IPS-11a (cell line): ENCODE results near the gene AHNAK.

Source experiments
- H3K4me3 ChIP-seq: one replicate; pipeline ENCODE4 v1.5.1; 2013; ENCODE audit warnings: low read depth, low read length, control low read depth

AHNAK gene

DNA sequence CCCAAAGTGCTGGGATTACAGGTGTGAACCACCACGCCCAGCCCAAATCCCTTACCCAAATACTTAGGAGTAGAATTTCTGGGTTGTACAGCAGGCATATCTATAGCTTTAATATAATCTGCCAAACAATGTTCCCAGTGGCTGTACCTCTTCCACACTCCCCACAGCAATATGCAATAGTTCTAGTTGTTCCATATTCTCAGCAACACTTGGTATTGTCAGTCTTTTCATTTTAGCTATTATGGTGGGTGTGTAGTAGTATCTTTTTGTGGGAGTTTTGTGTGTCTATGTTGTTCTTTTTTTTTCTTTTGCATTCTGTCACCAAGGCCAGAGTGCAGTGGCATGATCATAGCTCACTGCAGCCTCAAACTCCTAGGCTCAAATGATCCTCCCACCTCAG lies 109.0 kb downstream of the AHNAK start:
- H3K4me3 ChIP-seq: no peak overlapping the region

GRCh38 chr11:62435846-62436660 lies 110.6 kb downstream of the AHNAK start:
- H3K4me3 ChIP-seq: no peak overlapping the region

DNA sequence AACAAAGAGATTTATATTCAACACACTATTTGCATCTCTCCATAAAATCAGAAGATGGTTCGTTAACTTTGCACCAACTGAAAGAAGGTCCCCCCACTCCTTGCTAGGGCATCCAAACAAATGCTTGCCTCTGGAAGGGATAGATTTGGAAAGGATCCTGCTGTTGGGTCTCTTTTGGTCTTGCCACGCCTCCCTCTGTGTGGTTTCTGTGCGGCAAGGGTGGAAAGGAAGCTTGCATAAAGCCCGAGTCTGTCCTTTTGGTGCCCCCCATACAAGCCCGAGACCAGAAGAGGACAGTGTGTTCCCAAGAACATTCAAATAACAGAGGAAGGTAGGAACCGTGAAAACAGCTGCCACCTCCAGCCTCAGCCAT lies 112.7 kb downstream of the AHNAK start:
- no peak overlapping the region for H3K4me3 ChIP-seq

DNA sequence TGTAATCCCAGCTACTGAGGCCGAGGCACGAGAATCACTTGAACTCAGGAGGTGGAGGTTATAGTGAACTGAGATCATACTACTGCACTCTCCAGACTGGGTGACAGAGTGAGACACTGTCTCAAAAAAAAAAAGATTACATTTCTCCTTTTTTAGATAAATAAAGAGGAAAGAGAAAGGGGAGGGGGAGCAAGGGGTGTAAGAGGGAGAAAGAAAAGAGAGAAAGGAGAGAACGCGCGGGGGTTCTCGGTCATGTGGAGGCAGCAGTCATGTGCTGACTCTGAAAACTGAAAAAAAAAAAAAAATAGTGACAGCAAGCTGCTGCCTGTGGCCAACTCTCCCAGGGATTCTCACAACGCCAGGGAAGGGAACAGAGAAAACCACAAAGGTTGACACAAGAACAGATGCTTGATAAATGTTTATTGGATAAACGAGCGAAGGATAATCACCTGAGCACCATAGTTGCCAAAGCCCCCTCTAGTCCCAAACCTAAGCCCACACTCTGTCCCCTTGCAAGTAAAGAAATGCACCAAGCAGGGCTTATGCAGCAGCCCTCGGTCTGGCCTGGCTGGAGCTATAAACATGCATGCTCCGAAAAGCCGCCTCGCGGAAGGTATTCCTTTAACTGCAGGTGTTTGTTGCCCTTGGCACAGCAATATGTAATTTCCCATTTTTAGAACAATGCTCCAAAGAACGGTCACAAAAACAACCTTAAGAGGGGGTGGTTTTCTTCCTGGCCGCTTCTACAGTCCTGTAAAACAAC lies 113.3 kb downstream of the AHNAK start:
- no peak overlapping the region for H3K4me3 ChIP-seq

DNA sequence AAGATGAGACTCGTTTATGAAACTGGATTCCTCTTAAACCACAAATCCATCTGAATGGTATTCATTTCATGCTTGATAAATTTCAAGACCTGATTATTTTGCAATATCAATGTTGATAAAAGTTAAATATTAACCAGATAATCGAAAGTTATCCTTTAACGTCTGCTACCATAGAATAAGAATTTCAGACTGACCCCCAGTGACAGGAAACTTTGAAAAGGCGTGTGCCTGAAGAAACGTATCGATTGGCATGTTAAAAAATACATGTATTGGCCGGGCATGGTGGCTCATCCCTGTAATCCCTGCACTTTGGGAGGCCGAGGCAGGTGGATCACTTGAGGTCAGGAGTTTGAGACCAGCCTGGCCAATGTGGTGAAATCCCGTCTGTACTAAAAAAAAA lies 113.9 kb downstream of the AHNAK start:
- H3K4me3 ChIP-seq: no peak overlapping the region

DNA sequence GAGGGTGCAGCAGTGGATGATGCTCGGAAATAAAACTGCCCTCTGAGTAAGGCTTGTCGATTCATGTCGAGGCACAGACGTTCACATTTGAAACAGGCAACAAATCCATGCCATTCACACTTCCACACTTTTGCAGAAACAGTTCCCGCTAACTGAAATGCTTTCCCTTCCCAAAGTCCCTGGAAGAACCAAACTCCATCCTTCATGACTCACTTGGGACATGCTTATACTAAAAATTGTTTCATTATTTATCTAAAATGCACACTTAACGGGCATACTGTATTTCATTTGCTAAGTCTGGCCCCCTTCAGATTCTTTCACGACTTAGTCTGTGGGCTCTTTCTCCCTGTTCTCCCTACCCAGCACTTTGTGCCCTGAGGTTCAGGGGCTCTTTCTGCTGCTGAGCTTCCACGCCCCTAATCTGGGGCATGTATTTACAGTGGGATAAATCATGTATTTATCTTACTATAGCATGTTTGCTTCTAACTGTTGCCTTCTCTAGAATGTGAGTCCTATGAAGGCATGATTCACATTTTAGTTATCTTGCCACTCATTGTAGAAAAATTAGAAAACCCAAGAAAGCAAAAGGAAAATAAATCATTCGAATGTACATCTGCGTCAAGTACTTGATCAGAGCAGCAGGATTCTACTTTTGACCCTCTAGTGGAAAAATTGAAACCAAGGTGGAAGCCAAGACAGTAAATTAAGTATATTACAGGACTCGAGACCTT lies 115.3 kb downstream of the AHNAK start:
- H3K4me3 ChIP-seq: no peak overlapping the region

DNA sequence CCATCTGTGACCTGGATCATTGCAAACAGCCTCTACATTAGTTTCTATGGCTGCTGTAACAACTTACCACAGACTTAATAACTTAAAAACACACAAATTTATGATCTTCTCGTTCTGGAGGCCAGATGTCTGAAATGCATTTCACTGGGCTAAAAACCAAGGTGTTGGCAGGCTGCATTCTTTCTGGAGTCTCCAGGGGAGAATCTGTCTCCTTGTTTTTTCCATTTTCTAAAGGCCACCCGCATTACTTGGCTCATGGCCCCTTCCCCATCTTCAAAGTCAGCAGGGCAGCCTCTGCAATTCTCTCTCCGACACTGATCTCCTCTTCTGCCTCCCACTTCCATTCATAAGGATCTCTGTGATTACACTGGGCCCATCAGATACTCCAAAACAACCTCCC lies 116.2 kb downstream of the AHNAK start:
- no peak overlapping the region for H3K4me3 ChIP-seq

GRCh38 chr11:62428871-62429560 lies 117.6 kb downstream of the AHNAK start:
- H3K4me3 ChIP-seq: no peak overlapping the region

GRCh38 chr11:62427630-62428233 lies 118.9 kb downstream of the AHNAK start:
- no peak overlapping the region for H3K4me3 ChIP-seq

- no peak overlapping the region for H3K4me3 ChIP-seq
These were observed 123.6 kb downstream of the AHNAK start for GRCh38 chr11:62423012-62423411.

DNA sequence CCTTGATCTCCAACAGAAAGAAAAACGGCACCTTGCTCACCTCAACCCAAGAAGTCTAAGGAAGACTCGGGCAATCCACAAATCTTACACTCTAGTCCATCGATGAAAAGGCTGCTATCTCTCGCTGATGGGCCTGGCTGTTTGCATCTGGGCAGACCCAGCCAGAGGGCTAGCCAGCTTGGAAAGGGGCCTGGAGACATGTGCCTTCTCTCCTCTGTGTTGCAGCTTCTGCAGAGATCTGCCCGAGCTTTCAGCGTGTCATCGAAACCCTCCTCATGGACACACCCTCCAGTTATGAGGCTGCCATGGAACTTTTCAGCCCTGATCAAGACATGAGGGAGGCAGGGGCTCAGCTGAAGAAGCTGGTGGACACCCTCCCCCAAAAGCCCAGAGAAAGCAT lies 124.6 kb downstream of the AHNAK start:
- no peak overlapping the region for H3K4me3 ChIP-seq

DNA sequence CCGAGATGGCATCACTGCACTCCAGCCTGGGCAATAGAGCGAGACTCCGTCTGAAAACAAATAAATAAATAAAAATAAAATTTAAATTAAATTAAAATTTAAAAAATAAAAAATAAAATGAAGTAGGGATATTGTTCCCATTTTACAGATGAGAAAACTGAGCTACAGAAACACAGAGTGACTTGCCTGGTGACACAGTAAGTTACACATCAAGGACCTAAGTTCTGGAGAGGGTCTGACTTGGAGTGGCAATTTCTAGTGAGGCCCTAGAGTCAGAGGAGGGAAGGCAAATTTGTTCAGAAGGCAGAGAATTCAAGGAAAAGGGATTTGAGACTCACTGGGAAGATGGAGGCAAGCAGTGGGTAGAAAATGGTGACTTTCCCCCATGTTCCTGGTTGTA lies 125.7 kb downstream of the AHNAK start:
- no peak overlapping the region for H3K4me3 ChIP-seq

DNA sequence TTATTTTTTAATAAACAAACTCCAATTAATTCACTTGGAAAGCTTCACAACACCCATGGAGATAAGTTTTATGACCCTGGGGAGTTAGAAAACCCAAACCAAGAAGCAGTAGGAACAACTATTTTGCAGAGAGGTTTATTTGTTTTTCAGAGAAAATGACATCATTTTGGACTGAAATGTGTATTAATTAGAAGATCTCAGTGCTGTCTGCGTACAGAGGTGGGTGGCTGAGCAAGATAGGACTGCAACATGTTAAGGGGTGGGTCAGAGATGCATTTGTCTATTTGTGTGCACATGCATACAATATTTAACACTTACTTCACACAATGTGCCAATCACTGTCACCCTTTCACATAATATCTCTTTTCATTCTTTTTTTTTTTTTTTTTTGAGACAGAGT lies 126.7 kb downstream of the AHNAK start:
- H3K4me3 ChIP-seq: no peak overlapping the region

DNA sequence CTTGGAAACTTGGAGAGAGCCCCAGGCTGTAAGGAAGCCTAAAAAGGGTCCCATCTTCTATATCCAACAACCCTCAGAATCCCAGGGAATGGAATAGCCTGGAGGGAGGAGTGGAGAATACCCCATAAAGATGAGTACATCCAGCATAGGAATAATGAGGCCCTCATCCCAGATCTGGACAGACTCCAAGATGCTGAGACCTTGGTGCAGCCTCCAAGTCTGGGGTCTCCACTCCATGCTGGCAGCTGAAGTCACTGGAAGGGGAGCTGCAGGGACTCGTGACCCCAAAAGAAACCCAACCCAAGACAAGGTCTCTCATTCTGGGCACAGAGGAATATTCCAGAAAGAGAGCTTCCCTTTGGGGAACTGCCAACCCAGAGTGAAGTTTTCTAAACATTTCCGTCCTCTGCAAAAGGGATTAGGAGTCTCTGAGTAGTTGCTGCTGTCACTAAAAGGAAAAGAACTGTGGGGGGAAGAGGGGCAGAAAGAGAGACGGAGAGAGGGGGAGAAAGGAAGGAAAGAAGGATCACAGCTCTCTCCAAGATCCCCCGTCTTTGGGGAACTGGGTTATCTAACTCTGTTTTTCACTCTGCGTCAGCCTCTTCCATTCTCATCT lies 127.2 kb downstream of the AHNAK start:
- H3K4me3 ChIP-seq: no peak overlapping the region

- no peak within 1 kb of the TSS for H3K4me3 ChIP-seq
These were observed 127.9 kb downstream of the AHNAK start, which contains the start of gene SCGB1A1 for GRCh38 chr11:62418733-62419132. SCGB1A1 (plus strand) TSS chr11:62419033; CDS start chr11:62419096, 63 bp downstream.

DNA sequence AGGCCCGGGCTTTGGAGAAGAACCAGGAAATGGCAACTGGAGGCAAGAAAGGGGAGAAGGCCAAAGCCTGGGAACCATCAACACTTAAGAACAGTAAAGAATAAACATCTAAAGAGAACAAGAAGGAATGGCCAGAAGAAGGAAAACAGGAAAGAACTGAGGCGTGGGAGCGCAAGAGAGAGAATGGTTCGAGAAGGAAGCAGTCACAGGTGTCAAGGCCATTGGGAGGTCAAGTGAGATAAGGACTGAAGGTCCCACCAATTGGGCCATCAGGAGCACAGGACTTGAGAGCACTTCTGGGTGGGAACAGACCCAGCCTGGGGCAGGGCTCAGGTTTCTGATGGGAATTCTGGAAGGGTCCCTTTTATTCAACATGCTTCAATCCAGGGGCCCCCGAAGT lies 128.5 kb downstream of the AHNAK start:
- H3K4me3 ChIP-seq: no peak overlapping the region

GRCh38 chr11:62416596-62416995 lies 130.0 kb downstream of the AHNAK start:
- H3K4me3 ChIP-seq: no peak overlapping the region

- no peak overlapping the region for H3K4me3 ChIP-seq
These were observed 133.4 kb downstream of the AHNAK start for GRCh38 chr11:62413060-62413696.

GRCh38 chr11:62411524-62411923 lies 135.1 kb downstream of the AHNAK start:
- H3K4me3 ChIP-seq: no peak overlapping the region

DNA sequence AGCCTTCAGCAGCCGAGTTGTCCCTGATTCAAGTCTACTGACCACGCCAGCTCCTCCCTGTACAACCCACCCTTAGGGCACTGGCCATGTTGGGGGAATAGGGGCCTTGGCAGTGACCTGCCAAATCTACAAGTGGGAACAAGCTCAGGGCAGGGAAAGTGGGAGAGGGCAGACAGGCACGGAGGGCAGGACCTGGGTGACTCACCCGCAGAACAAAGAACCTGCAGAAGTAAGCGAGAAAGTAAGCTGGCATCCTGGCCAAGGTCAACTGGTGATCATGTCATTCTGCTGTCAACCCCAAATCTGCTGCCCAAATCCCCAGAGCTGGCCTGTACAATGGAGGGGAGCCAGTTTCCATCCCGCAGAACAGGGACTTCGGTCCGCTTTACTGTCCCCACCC lies 135.6 kb downstream of the AHNAK start:
- no peak overlapping the region for H3K4me3 ChIP-seq
